ENCODE data around the gene E2F1. TPM values are rescaled to one million over a fixed set of nuclear protein-coding genes. Genes with fewer than 3 reads are reported as not detected.

Gene E2F1
- total RNA-seq, 4 donors from 2014 or later = 2.1 to 32.2 (median 4.9) TPM

- Histone ChIP-seq H3K4me3 (no peak overlapping the region), H3K27ac (no peak overlapping the region), H3K9me3 (no peaks in the 10 kb centered on the region), H3K36me3 (peaks cover 0 to 86% (median 0%) of the 10 kb centered on the region in 3 donors), H3K4me1 (no peaks in the 10 kb centered on the region), H3K27me3 (no peaks in the 10 kb centered on the region)
- TF ChIP-seq POLR2A (IDR thresholded peaks at IDR 0.05) = no peak
- TF ChIP-seq CTCF (IDR thresholded peaks at IDR 0.05) = no peak
- DNase-seq = no peak
Observed at GRCh38 chr20:33629979-33630378, 56.2 kb downstream of the E2F1 start.

GRCh38 chr20:33629533-33629932, 56.7 kb downstream of the E2F1 start:
- peaks cover 0 to 90% (median 0%) of the 10 kb centered on the region in 3 donors for H3K36me3 ChIP-seq
- H3K9me3 ChIP-seq = no peaks in the 10 kb centered on the region
- no peak for DNase-seq
- H3K4me3 ChIP-seq = no peak overlapping the region
- TF ChIP-seq POLR2A (IDR thresholded peaks at IDR 0.05) = no peak
- no peak for TF ChIP-seq CTCF (IDR thresholded peaks at IDR 0.05)
- no peak overlapping the region for H3K27ac ChIP-seq
- no peaks in the 10 kb centered on the region for H3K4me1 ChIP-seq
- no peaks in the 10 kb centered on the region for H3K27me3 ChIP-seq

GRCh38 chr20:33627577-33628216, 58.5 kb downstream of the E2F1 start:
- H3K27ac ChIP-seq = no peak overlapping the region
- H3K36me3 ChIP-seq = peaks cover 0 to 92% (median 0%) of the 10 kb centered on the region in 3 donors
- no peaks in the 10 kb centered on the region for H3K27me3 ChIP-seq
- no peak for DNase-seq
- no peaks in the 10 kb centered on the region for H3K9me3 ChIP-seq
- TF ChIP-seq CTCF (IDR thresholded peaks at IDR 0.05) (no peak), POLR2A (IDR thresholded peaks at IDR 0.05) (no peak)
- H3K4me1 ChIP-seq = no peaks in the 10 kb centered on the region
- no peak overlapping the region for H3K4me3 ChIP-seq

GRCh38 chr20:33626190-33626589, 60.0 kb downstream of the E2F1 start:
- Histone ChIP-seq H3K36me3 (peaks cover 0 to 82% (median 0%) of the 10 kb centered on the region in 3 donors), H3K9me3 (no peaks in the 10 kb centered on the region), H3K4me1 (no peaks in the 10 kb centered on the region), H3K27me3 (no peaks in the 10 kb centered on the region), H3K4me3 (no peak overlapping the region), H3K27ac (no peak overlapping the region)
- TF ChIP-seq CTCF (IDR thresholded peaks at IDR 0.05) (no peak), POLR2A (IDR thresholded peaks at IDR 0.05) (no peak)
- DNase-seq = no peak

Other genes with a start within 250 kb of the E2F1 start
- 10 to 100 TPM; 12.1 to 15.0 (median 14.4) TPM for gene SNTA1, start 242.6 kb downstream of the E2F1 start, total RNA-seq
- 10 to 100 TPM; 31.2 to 51.3 (median 37.8) TPM for gene CBFA2T2, start 196.3 kb downstream of the E2F1 start, total RNA-seq
- gene C20orf144, start 24.1 kb downstream of the E2F1 start, total RNA-seq = not detected
- 1 to 10 TPM in 3 of 4 donors, not detected in 1; 1.2 to 3.1 (median 2.5) TPM for gene ACTL10, start 19.4 kb downstream of the E2F1 start, total RNA-seq
- 100 to 1,000 TPM in 3 of 4 donors, 10 to 100 TPM in 1; 77.1 to 146 (median 110) TPM for gene NECAB3, start 12.0 kb downstream of the E2F1 start, total RNA-seq
- gene PXMP4, start 33.9 kb upstream of the E2F1 start, total RNA-seq = 10 to 100 TPM in 2 of 4 donors, 1 to 10 TPM in 1, under 1 TPM in 1; 0.83 to 15.3 (median 8.1) TPM
- 10 to 100 TPM in 1 of 4 donors, 1 to 10 TPM in 3; 2.5 to 13.5 (median 3.6) TPM for gene ZNF341, start 45.6 kb upstream of the E2F1 start, total RNA-seq
- gene CHMP4B, start 125.0 kb upstream of the E2F1 start, total RNA-seq = 100 to 1,000 TPM in 3 of 4 donors, 10 to 100 TPM in 1; 80.0 to 137 (median 111) TPM